ENCODE results near the gene CDKL1.
"Not testable (repeated sequence)": the region's sequence is repeated elsewhere in the genome, so short reads cannot be mapped to it uniquely, and the experiment has no call there.

The CDKL1 gene

DNA sequence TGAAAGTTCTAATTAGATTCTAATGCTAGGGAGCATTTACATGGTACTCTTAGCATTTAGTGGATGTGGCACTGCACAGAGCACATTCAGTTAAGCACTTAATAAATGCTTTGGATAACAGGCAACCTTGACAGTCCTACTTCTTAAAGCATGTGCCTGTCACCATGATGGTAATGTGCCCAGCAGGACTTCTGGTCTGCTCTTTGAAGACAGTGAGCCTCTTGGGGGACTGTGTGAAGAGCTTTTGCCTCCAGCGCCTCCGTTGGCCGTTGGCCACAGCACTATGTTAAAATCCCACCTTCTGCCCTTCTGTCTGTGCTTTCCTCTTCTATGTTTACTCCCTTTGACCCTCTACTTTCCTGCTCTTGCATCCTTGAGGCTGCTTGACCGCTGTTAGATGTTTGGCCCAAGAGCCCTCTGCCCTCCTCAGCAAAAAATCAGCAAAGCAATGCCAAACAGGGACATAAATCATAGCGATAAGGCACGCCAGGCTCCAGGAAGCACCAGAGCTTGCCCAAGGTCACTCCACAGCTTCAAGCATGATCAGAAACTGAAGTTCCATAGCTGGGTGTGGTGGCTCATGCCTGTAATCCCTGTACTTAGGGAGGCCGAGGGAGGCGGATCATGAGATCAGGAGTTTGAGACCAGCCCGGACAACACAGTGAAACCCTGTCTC lies 8.3 kb downstream of the CDKL1 start:
- DNase-seq (ENCODE audit: low read depth in 3 of 3): no peak

DNA sequence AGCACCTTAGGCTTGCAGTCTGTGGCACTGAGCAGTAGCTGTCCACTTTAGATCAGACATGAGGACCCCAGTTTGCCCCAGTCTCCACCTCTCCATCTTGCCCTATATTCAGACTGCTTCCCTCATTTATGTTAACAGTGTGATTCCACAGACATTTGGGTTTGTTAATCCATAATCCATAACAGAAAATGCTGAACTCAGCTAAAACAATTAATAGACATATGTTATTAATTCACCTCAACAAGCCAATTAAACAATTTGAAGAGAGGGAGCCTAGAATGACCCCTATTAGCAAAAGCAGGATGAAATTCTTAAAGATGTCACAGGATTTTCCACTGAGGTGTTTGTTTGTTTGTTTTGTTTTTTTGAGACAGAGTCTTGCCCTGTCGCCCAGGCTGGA lies 9.1 kb downstream of the CDKL1 start:
- no peak for DNase-seq (ENCODE audit: low read depth in 3 of 3)

DNA sequence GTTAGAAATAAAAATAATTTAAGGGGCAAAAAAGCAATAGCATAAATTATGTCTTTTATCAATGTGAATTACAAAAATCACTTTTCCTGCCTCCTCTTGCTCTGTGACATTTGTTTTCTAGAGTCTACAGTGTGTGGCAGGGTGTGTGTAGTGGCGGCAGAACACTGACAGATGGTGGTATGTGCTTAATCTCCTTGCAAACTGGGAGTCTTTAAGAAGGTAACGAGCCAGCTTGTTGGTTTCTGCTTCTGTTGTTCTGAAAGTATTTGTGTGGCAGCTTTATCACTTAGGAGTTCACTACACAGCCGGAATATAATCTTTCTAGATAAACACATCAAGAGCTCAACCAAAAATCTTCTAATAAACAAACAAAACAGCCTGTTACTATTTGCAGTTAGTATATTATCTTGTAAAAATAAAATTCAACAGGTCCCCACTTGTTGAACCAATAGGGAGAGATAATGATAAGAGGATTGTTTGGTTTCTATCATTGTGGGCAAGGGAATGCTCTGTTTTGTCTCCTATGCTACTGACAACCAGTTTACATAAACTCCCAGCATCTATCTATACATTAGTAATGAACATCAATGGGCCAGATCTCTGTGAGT lies 13.0 kb downstream of the CDKL1 start:
- no peak for DNase-seq (ENCODE audit: low read depth in 3 of 3)

DNA sequence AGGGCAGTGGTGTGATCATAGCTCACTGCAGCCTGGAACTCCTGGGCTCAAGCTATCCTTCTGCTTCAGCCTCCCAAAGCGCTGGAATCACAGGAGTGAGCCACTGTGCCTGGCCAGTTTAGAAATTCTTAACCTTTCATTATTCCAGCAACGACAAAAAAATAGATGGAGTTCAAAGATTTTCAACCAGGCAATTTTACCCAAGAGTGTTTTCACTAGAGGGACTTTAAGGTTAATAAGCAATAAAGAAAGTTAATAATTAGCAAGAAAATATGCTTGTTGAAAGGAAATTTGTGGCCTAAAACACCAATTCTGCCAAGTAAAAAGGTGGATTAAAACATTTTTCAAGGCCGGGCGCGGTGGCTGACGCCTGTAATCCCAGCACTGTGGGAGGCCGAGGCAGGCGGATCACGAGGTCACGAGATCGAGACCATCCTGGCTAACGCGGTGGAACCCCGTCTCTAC lies 14.8 kb downstream of the CDKL1 start:
- no peak for DNase-seq (ENCODE audit: low read depth in 3 of 3)

DNA sequence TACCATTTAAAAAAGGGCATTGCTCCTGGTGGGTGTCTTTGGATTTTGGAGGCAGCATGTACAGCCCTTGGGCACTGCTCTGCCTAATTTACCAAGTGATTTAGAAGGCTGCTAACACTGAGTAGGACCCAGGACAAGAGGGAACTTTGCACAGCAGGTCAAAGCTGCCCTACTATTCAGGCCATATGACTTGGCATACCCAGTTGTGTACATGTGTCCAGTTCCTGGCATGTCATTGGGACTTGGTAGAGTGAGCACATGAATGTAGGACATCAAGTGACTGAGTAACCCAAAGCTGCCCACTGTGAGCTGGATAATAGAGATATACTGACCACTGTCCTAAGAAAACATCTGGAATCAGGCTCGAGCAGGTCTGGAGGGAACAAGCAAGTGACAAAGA lies 15.7 kb downstream of the CDKL1 start:
- no peak for DNase-seq (ENCODE audit: low read depth in 3 of 3)

DNA sequence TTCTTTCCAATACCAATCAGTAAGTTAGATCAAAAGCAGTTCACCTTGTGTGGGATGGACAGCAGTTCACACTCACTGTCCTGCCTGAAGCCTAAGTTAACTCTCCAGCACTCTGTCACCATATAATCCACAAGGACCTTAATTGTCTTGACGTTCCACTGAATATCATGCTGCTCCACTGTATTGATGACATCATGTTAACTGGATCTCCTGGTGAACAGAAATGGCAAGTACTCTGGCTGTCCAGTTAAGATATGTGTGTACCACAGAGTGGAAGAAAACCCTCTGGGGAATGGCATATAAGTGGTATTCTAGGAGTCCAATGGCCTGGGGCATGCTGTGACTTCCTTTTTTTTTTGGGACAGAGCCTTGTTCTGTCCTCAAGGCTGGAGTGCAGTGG lies 16.2 kb downstream of the CDKL1 start:
- DNase-seq (ENCODE audit: low read depth in 3 of 3): no peak

DNA sequence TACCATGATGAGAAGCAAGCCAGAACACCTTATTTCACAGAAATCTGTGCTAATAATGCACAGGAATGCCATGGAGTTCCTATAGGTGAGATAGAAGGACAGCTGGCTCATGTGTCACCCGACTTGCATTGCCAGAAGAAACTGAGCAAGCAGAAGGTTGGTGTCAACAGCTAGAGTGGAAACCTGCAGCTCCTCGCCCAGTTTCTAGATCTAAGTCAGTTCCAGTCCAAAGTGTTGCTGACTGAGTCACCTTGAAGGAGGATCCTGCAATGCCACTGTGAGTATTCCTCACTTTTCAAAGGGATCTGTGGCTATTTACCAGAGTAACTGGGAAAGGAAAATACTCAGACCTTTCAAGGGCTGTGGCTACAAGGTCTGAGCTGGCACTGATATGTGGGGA lies 17.1 kb downstream of the CDKL1 start:
- DNase-seq (ENCODE audit: low read depth in 3 of 3): no peak

DNA sequence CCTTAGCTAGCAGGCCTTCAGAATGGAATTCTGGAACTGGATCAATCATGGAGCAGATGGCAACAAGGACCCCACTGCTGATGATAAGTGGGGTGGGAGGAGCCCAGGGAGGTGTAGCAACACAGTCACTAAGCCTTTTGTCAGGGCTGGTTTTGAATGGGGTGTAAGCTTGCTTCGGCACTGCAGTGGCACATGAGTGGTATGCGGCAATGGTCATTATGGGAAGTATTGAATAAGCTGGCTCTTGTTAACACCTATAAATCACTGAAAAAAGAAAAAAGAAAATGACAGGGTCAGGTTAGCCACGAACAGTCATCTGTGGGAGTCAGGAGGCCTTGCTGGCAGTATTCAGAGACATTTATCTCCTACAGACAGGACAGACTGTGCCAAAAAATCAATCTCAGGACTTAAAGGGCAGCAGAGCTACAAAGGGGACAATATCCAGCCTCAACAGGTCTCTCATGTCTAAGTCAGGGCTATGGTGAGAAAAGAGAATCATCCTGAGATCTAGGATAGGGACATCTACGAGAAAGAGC lies 19.1 kb downstream of the CDKL1 start:
- no peak for DNase-seq (ENCODE audit: low read depth in 3 of 3)

DNA sequence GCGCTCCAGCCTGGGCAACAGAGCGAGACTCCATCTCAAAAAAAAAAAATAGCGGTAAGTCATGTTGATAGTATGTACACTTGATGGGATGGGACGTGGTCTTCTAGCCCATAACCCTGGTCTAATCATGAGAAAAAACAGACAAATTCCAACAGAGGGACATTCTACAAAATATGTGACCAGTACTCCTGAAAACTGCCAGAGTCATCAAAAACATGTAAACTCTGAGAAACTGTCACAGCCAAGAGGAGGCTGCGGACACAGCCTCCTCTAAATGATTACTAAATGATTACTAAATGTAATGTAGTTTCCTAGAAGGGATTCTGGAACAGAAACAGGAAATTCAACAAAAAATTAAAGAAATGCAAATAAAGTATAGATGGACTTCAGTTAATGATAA lies 20.9 kb downstream of the CDKL1 start:
- no peak for DNase-seq (ENCODE audit: low read depth in 3 of 3)

DNA sequence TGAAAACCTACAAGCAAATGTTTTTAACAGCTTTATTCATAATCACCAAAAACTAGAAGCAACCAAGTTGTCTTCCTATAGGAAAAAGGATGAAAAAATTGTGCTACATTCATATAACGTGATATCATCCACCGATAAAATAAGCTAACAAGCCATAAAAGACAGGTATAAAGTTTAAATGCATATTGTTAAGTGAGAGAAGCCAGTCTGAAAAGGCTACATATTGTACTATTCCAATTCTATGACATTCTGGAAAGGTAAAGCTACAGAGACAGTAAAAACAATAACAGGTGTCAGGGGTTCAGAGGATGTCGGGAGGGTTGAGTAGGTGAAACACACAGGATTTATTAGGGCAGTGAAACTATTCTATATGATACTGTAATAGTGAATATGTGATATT lies 22.7 kb downstream of the CDKL1 start:
- DNase-seq (ENCODE audit: low read depth in 3 of 3): no peak

DNA sequence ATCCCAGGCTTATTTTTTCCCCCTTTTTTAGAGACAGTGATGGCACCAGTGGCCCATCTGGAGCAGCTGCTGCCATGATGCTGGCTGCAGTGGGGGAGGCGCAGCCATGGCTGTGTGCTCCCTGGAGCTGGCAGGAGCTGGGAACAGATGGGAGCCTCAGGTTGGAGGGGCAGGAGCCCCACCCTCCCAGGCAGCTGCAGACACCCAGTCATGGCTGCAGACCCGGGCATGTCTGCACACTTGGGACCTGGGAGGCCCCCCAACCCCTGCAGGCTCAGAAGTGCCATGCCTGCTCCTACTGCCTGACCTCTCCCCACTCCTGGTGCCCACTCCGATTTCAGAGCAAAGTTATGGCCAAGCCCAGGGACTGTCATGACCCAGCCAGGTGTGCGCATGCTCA lies 25.1 kb downstream of the CDKL1 start:
- DNase-seq (ENCODE audit: low read depth in 3 of 3): no peak

DNA sequence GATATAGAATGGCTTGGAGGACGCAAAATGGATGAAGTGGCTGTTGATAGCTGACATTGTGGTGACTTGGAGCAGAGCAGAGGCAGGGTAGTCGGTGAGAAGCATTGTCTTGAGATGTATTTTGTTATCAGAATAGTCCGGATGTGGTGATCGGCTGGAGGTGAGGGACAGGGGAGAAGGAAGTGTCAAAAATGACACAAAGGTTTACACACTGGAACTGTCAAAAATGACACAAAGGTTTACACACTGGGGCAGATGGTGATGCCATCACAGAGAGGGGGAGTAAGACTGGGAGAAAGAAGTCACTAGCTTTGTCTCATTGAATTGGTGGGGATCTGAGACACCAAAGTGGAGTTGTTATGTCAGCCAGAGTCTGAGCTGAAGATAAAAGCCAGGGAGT lies 30.1 kb downstream of the CDKL1 start:
- no peak for DNase-seq (ENCODE audit: low read depth in 3 of 3)

DNA sequence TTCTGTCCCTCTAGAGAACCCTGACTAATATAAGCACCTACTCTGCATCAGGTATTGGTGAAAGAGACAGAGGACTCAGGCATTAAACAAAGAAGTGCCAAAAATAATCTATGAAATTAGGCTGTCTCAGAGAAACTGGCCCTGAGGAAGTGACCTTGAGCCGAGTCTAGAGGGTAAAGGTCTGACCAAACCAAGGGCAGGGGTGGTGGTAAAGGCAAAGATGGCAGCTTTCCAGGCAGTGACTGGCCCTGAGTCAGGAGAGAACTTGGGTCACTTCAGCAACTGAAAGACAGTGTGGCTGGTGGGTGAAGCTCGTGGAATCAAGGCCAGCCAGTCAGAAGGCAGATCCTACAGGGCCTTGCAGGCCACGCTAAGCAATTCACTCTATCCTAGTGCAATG lies 30.6 kb downstream of the CDKL1 start:
- no peak for DNase-seq (ENCODE audit: low read depth in 3 of 3)

DNA sequence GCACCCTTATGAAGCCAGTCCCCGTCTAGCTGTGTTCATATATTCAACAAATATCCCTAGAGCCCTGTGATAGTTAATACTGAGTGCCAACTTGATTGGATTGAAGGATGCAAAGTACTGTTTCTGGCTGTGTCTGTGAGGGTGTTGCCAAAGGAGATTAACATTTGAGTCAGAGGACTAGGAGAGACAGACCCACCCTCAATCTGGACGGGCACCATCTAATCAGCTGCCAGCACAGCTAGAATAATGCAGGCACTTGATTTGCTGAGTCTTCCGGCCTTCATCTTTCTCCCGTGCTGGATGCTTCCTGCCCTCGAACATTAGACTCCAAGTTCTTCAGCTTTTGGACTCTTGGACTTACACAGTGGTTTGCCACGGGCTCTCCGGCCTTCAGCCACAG lies 31.1 kb downstream of the CDKL1 start:
- not testable (repeated sequence) for DNase-seq (ENCODE audit: low read depth in 3 of 3)

DNA sequence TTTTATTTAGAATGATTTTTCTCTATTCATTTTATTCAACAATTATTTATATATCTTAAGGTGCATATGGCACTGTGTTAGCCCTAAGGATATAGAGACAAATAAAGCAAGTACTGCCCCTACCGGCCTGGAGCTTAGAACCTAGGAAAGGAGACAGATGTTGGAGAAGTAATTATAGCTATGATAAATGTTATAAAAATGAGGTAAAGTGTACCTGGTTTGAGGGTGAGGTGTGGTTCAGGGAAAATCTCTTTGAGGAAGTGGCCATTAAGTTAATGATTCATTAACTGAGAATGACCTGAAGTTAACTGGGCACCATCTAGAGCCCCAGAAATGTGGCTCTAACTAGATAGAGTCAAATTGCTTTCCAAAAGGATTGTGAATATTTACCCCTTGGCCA lies 31.9 kb downstream of the CDKL1 start:
- DNase-seq (ENCODE audit: low read depth in 3 of 3): no peak

DNA sequence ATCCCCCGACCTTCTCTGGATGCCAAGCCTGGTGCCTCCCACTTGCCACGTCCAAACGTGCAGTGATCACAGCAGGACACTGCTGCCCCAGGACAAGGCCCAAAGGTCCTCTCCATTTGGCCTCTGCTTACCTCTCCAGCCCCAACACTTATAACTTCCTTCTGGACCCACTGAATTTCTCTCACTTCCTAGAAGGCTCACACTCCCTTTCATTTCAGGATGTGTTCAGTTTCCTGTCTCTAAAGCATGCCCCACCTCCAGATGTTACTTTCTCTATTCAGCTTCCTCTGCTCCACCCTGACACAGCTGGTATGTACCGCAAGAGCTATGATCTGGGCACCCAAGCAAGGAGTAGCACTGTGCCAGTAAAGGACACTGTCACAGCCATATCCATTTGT lies 33.0 kb downstream of the CDKL1 start:
- DNase-seq (ENCODE audit: low read depth in 3 of 3): peak in 1 of 3 experiments; percentile 18

DNA sequence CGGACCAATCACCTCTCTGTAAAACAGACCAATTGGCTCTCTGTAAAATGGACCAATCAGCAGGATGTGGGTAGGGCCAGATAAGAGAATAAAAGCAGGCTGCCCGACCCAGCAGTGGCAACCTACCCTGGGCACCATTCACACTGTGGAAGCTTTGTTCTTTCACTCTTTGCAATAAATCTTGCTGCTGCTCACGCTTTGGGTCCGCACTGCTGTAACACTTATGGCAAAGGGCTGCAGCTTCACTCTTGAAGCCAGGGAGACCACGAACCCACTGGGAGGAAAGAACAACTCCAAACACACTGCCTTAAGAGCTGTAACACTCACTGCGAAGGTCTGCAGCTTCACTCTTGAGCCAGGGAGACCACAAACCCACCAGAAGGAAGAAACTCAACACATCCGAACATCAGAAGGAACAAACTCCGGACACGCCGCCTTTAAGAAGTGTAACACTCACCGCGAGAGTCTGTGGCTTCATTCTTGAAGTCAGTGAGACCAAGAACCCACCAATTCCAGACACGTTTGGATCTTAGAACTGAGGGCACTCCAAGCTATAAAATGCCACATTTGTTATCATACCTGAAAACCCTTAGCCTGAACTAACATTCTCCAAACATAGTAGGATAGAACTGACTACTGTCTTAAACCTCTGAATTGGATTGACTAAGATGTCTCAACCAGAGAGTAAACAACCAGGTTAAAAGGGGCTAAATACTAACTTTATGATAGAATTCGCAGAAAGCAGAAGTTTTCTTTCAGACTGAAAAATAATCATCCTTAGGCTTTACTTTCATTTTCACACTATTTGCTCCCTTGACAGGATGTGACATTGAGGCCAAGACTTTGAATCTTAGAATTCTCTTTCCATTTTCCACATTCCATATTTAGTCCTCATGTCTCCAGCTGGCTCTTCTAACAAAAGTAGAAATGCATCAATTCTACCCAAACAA lies 33.6 kb downstream of the CDKL1 start:
- no peak for DNase-seq (ENCODE audit: low read depth in 3 of 3)

DNA sequence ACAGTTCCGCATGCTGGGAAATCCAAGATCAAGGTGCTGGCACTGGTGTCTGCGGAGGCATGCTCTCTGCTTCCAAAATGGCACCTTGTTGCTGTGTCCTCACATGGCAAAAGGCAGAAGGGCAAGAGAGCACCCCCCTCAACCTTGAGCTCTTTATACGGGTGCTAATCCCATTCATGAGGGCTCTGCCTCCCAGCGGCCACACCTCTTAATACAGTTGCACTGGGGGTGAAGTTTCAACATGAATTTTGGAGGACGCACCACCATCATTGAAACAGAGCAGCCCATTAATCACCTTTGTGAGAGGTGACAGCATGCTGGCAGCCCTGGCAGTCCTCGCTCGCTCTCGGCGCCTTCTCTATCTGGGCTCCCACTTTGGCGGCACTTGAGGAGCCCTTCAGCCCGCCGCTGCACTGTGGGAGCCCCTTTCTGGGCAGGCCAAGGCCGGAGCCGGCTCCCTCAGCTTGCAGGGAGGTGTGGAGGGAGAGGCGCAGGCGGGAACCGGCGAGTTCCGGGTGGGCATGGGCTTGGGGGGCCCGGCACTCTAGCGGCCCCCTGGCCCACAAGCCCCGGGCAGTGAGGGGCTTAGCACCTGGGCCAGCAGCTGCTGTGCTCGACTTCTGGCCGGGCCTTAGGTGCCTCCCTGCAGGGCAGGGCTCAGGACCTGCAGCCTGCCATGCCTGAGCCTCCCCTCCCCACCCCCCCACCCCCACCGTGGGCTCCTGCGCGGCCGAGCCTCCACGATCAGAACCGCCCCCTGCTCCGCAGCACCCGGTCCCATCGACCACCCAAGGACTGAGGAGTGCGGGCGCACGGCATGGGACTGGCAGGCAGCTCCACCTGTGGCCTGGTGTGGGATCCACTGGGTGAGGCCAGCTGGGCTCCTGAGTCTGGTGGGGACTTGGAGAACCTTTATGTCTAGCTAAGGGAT lies 34.9 kb downstream of the CDKL1 start:
- not testable (repeated sequence) for DNase-seq (ENCODE audit: low read depth in 3 of 3)

DNA sequence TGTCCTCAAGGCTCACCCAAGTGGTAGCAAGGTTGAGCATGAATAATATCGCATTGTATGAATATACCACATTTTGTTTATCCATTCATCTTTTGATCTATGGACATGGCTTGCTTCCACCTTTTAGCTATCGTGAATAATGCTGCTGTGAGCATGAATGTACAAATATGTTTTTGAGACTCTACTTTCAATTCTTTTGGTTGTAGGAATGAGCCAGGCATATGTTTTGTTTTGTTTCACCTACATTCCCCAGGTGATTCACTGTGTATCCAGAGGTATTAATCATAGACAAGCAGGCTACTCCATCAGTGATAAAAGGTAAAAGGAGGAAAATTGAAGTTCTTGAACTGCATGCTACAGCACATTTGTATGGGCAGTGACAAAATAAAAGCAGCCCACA lies 35.8 kb downstream of the CDKL1 start:
- DNase-seq (ENCODE audit: low read depth in 3 of 3): no peak

DNA sequence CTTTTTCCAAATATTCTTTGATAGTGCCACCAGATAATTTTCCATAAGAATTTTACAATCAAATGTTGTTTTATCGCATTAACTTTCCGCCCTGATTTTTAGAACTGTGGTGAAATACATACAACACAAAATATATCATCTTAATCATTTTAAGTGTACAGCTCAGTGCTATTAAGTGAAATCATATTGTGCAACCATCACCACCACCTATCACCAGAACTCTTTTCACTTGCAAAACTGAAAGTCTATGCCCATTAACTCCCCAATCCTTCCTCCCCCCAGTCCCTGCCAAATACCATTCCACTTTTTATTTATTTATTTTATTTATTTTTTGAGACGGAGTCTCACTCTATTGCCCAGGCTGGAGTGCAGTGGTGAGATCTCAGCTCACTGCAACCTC lies 36.6 kb downstream of the CDKL1 start:
- no peak for DNase-seq (ENCODE audit: low read depth in 3 of 3)

DNA sequence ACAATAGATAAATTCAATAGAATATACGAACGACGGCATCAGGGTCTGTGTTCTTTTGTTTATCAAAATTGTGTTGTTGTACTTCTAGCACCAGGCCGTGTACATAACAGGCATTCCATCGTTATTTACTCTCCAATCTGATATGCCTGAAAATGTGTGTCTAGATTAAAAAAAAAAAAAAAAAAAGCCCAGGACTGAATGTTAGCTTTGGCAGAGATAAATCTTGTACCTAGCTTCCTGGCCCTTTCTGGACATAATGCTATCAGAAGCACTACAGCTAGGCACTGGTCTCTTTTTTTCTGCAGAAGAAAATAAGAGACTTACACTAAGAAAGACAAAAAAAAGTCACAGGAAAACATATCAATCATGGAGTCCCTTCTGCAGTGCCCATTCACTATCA lies 37.0 kb downstream of the CDKL1 start:
- no peak for DNase-seq (ENCODE audit: low read depth in 3 of 3)

Measured in stimulated activated CD4-positive, alpha-beta T cell treated with anti-CD3 and anti-CD28 coated beads, TNF-alpha, amount 100 ng/mL, for 4 hours (primary cell).